ENCODE data around the gene PLEKHG7. TPM values are rescaled to one million over a fixed set of nuclear protein-coding genes. Genes with fewer than 3 reads are reported as not detected.

PLEKHG7 gene
- total and polyA plus RNA-seq, 4 donors: 0.08 to 0.28 (median 0.13) TPM

GRCh38 chr12:92721130-92721529, 18.3 kb downstream of the PLEKHG7 start (continued):
- TF ChIP-seq CTCF (IDR thresholded peaks at IDR 0.05; ENCODE audit: low read depth, low read length, missing input control): no peak

- Histone ChIP-seq H3K9ac (ENCODE audit: low read depth in 1 of 2, low read length in 2 of 2) (no peak overlapping the region), H3K4me3 (ENCODE audit: low read depth in 1 of 3, low read length in 3 of 3) (no peak overlapping the region), H3K27ac (ENCODE audit: low read depth in 1 of 2, low read length in 2 of 2) (no peak overlapping the region), H3K4me1 (ENCODE audit: control insufficient read depth in 4 of 4, insufficient read depth in 4 of 4, low read length in 3 of 4) (no peaks in the 10 kb centered on the region), H3K27me3 (ENCODE audit: control insufficient read depth in 4 of 4, insufficient read depth in 4 of 4, low read length in 3 of 4) (no peaks in the 10 kb centered on the region), H3K36me3 (ENCODE audit: control insufficient read depth in 4 of 4, insufficient read depth in 3 of 4, low read depth in 1 of 4, low read length in 3 of 4) (no peaks in the 10 kb centered on the region), H3K9me3 (ENCODE audit: control insufficient read depth in 4 of 4, low read length in 3 of 4) (peaks cover 0 to 1% (median 0%) of the 10 kb centered on the region in 4 donors)
- no peak for TF ChIP-seq JUND (IDR thresholded peaks at IDR 0.05)
- no peak for TF ChIP-seq HNF4G (IDR thresholded peaks at IDR 0.05)
- no peak for TF ChIP-seq ATF3 (IDR thresholded peaks at IDR 0.05)
- TF ChIP-seq GABPA (IDR thresholded peaks at IDR 0.05 in 1 of 2, conservative IDR thresholded peaks at IDR 0.05 in 1 of 2): no peak
- no peak for TF ChIP-seq ZBTB33 (IDR thresholded peaks at IDR 0.05)
- TF ChIP-seq TAF1 (conservative IDR thresholded peaks at IDR 0.05): no peak
- no peak for TF ChIP-seq YY1 (IDR thresholded peaks at IDR 0.05)
- no peak for TF ChIP-seq RAD21 (IDR thresholded peaks at IDR 0.05)
- no peak for TF ChIP-seq NR2F2 (IDR thresholded peaks at IDR 0.05)
- 92% methylated on average over 1 of the region's 1 CpG for WGBS
- no peak for DNase-seq (ENCODE audit: low spot score)
Observed at GRCh38 chr12:92721656-92722055, 18.9 kb downstream of the PLEKHG7 start.

- H3K27me3 ChIP-seq (ENCODE audit: control insufficient read depth in 4 of 4, insufficient read depth in 4 of 4, low read length in 3 of 4): no peaks in the 10 kb centered on the region
- no peak for TF ChIP-seq REST (IDR thresholded peaks at IDR 0.05)
- TF ChIP-seq TAF1 (conservative IDR thresholded peaks at IDR 0.05): no peak
- TF ChIP-seq SP1 (IDR thresholded peaks at IDR 0.05): no peak
- no peak for TF ChIP-seq YY1 (IDR thresholded peaks at IDR 0.05)
- TF ChIP-seq NR2F2 (IDR thresholded peaks at IDR 0.05): no peak
- no peak for TF ChIP-seq ZBTB33 (IDR thresholded peaks at IDR 0.05)
- no peaks in the 10 kb centered on the region for H3K36me3 ChIP-seq (ENCODE audit: control insufficient read depth in 4 of 4, insufficient read depth in 3 of 4, low read depth in 1 of 4, low read length in 3 of 4)
- no peaks in the 10 kb centered on the region for H3K4me1 ChIP-seq (ENCODE audit: control insufficient read depth in 4 of 4, insufficient read depth in 4 of 4, low read length in 3 of 4)
- DNase-seq (ENCODE audit: low spot score): no peak
- H3K9me3 ChIP-seq (ENCODE audit: control insufficient read depth in 4 of 4, low read length in 3 of 4): peaks cover 0 to 1% (median 0%) of the 10 kb centered on the region in 4 donors
- 83% methylated on average over 3 of the region's 3 CpGs for WGBS
- H3K27ac ChIP-seq (ENCODE audit: low read depth in 1 of 2, low read length in 2 of 2): no peak overlapping the region
- no peak overlapping the region for H3K9ac ChIP-seq (ENCODE audit: low read depth in 1 of 2, low read length in 2 of 2)
- H3K4me3 ChIP-seq (ENCODE audit: low read depth in 1 of 3, low read length in 3 of 3): no peak overlapping the region
Observed at GRCh38 chr12:92722897-92723296, 20.1 kb downstream of the PLEKHG7 start.
